Stomach (tissue), 9 donors: ENCODE results near the gene PPP1CA. TPM values are rescaled to one million over a fixed set of nuclear protein-coding genes. Genes with fewer than 3 reads are reported as not detected.

Source experiments
- DNase-seq, 2 donors: peaks; one replicate each; pipeline versions ENCODE4 v3.0.0 to v3.0.0-alpha.2; 2013 to 2019
- H3K27ac ChIP-seq, 5 donors: fragments of 200-600 bp in 4 of 5; sonication (generic) in 4 of 5; one replicate each; pipeline ENCODE4 v1.5.1; 2013 to 2019; ENCODE audit warnings: mild to moderate bottlenecking in 1 of 5, moderate library complexity in 1 of 5
- H3K27me3 ChIP-seq, 3 donors: fragments of 200-600 bp; sonication (generic); one replicate each; pipeline ENCODE4 v1.5.1; 2017 to 2019; ENCODE audit warnings: mixed run types in 1 of 3
- H3K36me3 ChIP-seq, 4 donors: fragments of 200-600 bp; sonication (generic); 1 replicate in 3 of 4; 2 replicates in 1 of 4; pipeline ENCODE4 v1.5.1; 2016 to 2019
- H3K4me1 ChIP-seq, 4 donors: fragments of 200-600 bp; sonication (generic); one replicate each; pipeline ENCODE4 v1.5.1; 2016 to 2019
- H3K4me3 ChIP-seq, 4 donors: fragments of 200-600 bp; sonication (generic) in 3 of 4; one replicate each; pipeline ENCODE4 v1.5.1; 2016 to 2019; ENCODE audit warnings: mild to moderate bottlenecking in 1 of 4
- H3K9me3 ChIP-seq, 4 donors: fragments of 200-600 bp; sonication (generic); one replicate each; pipeline ENCODE4 v1.5.1; 2016 to 2019
- EP300 ChIP-seq: sonication (generic); formaldehyde crosslinking; IDR thresholded peaks from one replicate; pipeline ENCODE4 v1.6.1; 2017; ENCODE audit warnings: antibody characterized with exemption
- POLR2A ChIP-seq, 4 donors: fragments of 450-650 bp; IDR thresholded peaks; one replicate each; pipeline ENCODE4 v1.6.1; 2016; ENCODE audit warnings: antibody characterized with exemption in 4 of 4, control low read depth in 2 of 4, mild to moderate bottlenecking in 1 of 4, moderate library complexity in 1 of 4
- POLR2AphosphoS5 ChIP-seq, 3 donors: sonication (generic); formaldehyde crosslinking; IDR thresholded peaks; one replicate each; pipeline ENCODE4 v1.6.1; 2016; ENCODE audit warnings: antibody characterized with exemption in 3 of 3
- WGBS, 5 donors: extraction: QIAGEN DNeasy Blood & Tissue Kit in 3 of 5; methylation state at CpG; one replicate each; pipeline versions ENCODE4 v1.1.5 to v1.1.7; 2013 to 2018; 5-methylcytosine and 5-hydroxymethylcytosine counted together
- intact Hi-C: fragments of 100-400 bp; cut with DNase I; formaldehyde crosslinking; loops from one replicate; pipeline ENCODE4 v1.15.1; 2023; ENCODE audit warnings: low total_unique reads
- polyA plus RNA-seq, 3 donors: library from polyadenylated mRNA; stranded (reverse); fragments of 200-250 nt; gene quantifications; one replicate each; pipeline ENCODE4 v1.2.3, GENCODE V29; 2013
- total RNA-seq, 5 donors: library from RNA; depleted of rRNA; stranded (reverse); fragments of >200 nt; gene quantifications; one replicate each; pipeline versions ENCODE4 v1.1.0 to v1.2.3, GENCODE V29; 2014 to 2016
- TF ChIP-seq, protein P1 (sequence below), 7 experiments: fragments of 450-650 bp in 4 of 7; fragments of 200-600 bp in 3 of 7; sonication (generic) in 3 of 7; IDR thresholded peaks; one replicate each; pipeline ENCODE4 v1.5.1; 2016 to 2019; ENCODE audit warnings: antibody characterized with exemption in 7 of 7, control low read depth in 2 of 7, mild to moderate bottlenecking in 1 of 7
- donor health status: healthy with polysubstance abuse.
- donor health status: Bipolar disorder and iron deficiency.
- donor health status: healthy.

Gene PPP1CA
- total and polyA plus RNA-seq, 8 donors, result 28.6 to 229 (median 107) TPM

- Histone ChIP-seq H3K27me3 (no peaks in the 10 kb centered on the region), H3K36me3 (peaks cover 49 to 100% (median 97%) of the 10 kb centered on the region in 4 donors), H3K4me3 (peak overlapping the region; percentile 8 to 45 (median 34)), H3K9me3 (no peaks in the 10 kb centered on the region), H3K27ac (peak overlapping the region in 4 of 5 donors; percentile 45 to 96 (median 78)), H3K4me1 (peaks cover 14 to 61% (median 46%) of the 10 kb centered on the region in 4 donors)
- TF ChIP-seq POLR2A (IDR thresholded peaks at IDR 0.05), result no peak
- TF ChIP-seq, protein P1, sequence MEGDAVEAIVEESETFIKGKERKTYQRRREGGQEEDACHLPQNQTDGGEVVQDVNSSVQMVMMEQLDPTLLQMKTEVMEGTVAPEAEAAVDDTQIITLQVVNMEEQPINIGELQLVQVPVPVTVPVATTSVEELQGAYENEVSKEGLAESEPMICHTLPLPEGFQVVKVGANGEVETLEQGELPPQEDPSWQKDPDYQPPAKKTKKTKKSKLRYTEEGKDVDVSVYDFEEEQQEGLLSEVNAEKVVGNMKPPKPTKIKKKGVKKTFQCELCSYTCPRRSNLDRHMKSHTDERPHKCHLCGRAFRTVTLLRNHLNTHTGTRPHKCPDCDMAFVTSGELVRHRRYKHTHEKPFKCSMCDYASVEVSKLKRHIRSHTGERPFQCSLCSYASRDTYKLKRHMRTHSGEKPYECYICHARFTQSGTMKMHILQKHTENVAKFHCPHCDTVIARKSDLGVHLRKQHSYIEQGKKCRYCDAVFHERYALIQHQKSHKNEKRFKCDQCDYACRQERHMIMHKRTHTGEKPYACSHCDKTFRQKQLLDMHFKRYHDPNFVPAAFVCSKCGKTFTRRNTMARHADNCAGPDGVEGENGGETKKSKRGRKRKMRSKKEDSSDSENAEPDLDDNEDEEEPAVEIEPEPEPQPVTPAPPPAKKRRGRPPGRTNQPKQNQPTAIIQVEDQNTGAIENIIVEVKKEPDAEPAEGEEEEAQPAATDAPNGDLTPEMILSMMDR (IDR thresholded peaks at IDR 0.05), result no peak
- TF ChIP-seq POLR2AphosphoS5 (IDR thresholded peaks at IDR 0.05), result no peak
- no peak for TF ChIP-seq EP300
- intact Hi-C loops, result loop anchor here (10.0 kb wide), 1 partner anchor 69 kb away; the partner anchor contains the start of genes CDK2AP2 and PITPNM1
- WGBS, 5 donors, result 78 to 88% (median 82%) methylated on average over 19 to 38 of the region's 38 CpGs
- no peak for DNase-seq
These were observed 34.2 kb upstream of the PPP1CA start for GRCh38 chr11:67435727-67436458.

DNA sequence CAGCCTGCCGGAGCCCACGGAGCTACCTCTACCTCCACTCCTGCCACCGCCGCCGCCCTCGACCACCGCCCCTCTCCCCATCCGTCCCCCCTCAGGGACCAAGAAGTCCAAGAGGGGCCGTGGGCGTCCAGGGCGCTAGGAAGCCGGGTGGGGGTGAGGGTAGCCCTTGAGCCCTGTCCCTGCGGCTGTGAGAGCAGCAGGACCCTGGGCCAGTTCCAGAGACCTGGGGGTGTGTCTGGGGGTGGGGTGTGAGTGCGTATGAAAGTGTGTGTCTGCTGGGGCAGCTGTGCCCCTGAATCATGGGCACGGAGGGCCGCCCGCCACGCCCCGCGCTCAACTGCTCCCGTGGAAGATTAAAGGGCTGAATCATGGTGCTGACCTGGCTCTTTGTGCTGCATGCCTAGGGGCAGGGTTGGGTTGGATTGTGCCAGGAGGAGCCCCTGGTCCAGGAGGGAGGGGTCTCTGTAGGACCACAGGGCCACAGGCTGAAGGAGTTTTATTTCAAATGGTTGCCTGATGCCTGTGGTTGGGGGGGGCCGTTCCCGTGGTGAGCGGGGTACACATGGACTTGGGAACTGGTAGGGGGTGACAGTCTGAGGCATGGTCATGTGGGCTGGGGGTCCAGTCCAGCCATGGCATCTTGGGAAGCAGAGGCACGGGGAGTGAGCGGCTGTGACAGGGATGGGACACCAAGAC lies 33.5 kb upstream of the PPP1CA start:
- no peak for TF ChIP-seq EP300
- TF ChIP-seq POLR2A (IDR thresholded peaks at IDR 0.05), result no peak
- TF ChIP-seq, protein P1 (IDR thresholded peaks at IDR 0.05), result no peak
- TF ChIP-seq POLR2AphosphoS5 (IDR thresholded peaks at IDR 0.05), result no peak
- Histone ChIP-seq H3K27me3 (no peaks in the 10 kb centered on the region), H3K9me3 (no peaks in the 10 kb centered on the region), H3K4me1 (peaks cover 7 to 60% (median 41%) of the 10 kb centered on the region in 4 donors), H3K4me3 (peak overlapping the region in 2 of 4 donors; percentile 33 to 45), H3K36me3 (peaks cover 49 to 99% (median 97%) of the 10 kb centered on the region in 4 donors), H3K27ac (peak overlapping the region in 1 of 5 donors; percentile 96)
- DNase-seq, result no peak
- intact Hi-C loops, result loop anchor here (10.0 kb wide), 1 partner anchor 70 kb away; the partner anchor contains the start of genes CDK2AP2 and PITPNM1
- 70 to 81% (median 76%) methylated on average over 23 to 26 of the region's 26 CpGs for WGBS, 5 donors

DNA sequence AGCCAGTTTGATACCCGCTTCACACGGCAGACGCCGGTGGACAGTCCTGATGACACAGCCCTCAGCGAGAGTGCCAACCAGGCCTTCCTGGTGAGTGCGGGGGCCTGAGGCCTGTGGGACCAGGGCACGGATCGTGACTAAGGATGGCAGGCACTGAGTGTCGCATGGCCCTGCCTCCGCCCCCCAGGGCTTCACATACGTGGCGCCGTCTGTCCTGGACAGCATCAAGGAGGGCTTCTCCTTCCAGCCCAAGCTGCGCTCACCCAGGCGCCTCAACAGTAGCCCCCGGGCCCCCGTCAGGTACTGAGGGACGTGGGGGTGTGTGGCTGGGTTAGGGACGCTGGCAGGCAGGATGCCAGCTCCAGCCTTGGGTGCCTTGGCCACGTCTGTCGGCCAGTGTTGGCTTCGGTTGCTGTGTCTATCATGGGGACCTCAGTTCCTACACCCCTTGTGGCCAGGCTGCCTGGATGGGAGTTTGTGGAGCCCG lies 32.8 kb upstream of the PPP1CA start:
- 71 to 84% (median 74%) methylated on average over 10 to 23 of the region's 23 CpGs for WGBS, 5 donors
- H3K4me1 ChIP-seq, result peaks cover 6 to 60% (median 41%) of the 10 kb centered on the region in 4 donors
- H3K27me3 ChIP-seq, result no peaks in the 10 kb centered on the region
- H3K27ac ChIP-seq, result peak overlapping the region in 1 of 5 donors; percentile 96
- no peak for DNase-seq
- peak in 1 of 3 donors; percentile 4 for TF ChIP-seq POLR2AphosphoS5 (IDR thresholded peaks at IDR 0.05)
- TF ChIP-seq, protein P1 (IDR thresholded peaks at IDR 0.05), result no peak
- no peaks in the 10 kb centered on the region for H3K9me3 ChIP-seq
- intact Hi-C loops, result loop anchor here (10.0 kb wide), 1 partner anchor 70 kb away; the partner anchor contains the start of genes CDK2AP2 and PITPNM1
- H3K36me3 ChIP-seq, result peaks cover 49 to 99% (median 93%) of the 10 kb centered on the region in 4 donors
- H3K4me3 ChIP-seq, result peak overlapping the region in 1 of 4 donors; percentile 45
